HG03103 (cell line): Measurements from ENCODE around the gene GALNT5.
"Not testable (repeated sequence)": the region's sequence is repeated elsewhere in the genome, so short reads cannot be mapped to it uniquely, and the experiment has no call there.

Experiments
- ATAC-seq: cut with Tn5 transposase; IDR thresholded peaks from one replicate; pipeline ENCODE4 v1.9.1; 2021; ENCODE audit warnings: low read depth; ENCODE audit not compliant: unreplicated experiment

Gene GALNT5

DNA sequence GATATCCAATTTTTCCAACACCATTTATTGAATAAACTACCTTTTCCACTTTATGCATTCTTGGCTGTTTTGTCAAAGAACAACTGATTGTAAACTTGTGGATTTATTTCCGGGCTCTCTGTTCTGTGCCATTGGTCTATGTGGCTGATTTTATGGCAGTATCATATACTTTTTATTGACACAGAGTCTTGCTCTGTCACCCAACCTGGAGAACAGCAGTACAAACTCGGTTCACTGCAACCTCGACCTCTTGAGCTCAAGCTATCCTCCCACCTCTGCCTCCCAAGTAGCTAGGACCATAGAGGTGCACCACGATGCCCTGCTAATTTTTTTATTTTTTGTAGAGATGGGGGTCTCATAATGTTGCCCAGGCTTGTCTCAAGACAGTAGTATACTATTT lies 6.7 kb upstream of the GALNT5 start:
- no peak for ATAC-seq

- ATAC-seq, result no peak
These were observed 5.6 kb upstream of the GALNT5 start for GRCh38 chr2:157251932-157252331.

- ATAC-seq, result no peak
These were observed 5.0 kb upstream of the GALNT5 start for GRCh38 chr2:157252529-157252928.

GRCh38 chr2:157254041-157254440 lies 3.5 kb upstream of the GALNT5 start:
- ATAC-seq, result no peak

DNA sequence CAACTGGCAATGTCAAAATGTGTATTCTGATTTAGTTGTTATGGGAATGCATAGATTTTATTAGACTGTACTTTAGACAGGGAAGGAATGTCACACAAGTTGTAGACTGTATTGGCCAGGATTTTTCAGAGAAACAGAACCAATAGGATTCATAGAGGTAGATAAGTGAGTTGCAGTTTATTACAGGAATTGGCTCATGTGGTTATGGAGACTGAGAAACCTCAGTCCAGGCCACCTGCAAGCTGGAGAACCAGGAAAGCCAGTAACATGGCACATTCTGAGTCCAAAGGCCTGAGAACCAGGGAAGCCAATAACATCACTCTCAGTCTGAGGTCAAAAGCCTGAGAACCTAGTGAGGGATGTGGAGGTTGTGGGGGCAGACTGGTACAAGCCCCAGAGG lies 1.8 kb upstream of the GALNT5 start:
- ATAC-seq, result no peak

DNA sequence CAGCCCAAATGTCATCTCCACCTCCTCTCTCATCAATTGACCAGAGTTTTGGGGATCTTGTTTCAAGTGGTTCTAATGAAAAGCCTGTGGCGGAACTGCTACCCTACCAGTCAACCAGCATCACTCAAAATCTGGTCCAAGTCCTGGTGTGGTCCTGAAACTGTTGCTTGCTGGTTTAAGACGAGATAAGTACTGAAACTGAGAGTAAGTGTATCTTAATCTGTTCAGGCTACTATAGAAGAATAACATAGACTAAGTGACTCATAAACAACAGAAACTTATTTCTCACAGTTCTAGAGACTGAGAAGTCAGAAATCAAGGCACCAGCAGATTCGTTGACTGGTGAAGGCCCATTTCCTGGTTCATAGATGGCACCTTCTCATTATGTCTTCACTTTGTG lies 879 bp upstream of the GALNT5 start:
- peak; percentile 98 for ATAC-seq

DNA sequence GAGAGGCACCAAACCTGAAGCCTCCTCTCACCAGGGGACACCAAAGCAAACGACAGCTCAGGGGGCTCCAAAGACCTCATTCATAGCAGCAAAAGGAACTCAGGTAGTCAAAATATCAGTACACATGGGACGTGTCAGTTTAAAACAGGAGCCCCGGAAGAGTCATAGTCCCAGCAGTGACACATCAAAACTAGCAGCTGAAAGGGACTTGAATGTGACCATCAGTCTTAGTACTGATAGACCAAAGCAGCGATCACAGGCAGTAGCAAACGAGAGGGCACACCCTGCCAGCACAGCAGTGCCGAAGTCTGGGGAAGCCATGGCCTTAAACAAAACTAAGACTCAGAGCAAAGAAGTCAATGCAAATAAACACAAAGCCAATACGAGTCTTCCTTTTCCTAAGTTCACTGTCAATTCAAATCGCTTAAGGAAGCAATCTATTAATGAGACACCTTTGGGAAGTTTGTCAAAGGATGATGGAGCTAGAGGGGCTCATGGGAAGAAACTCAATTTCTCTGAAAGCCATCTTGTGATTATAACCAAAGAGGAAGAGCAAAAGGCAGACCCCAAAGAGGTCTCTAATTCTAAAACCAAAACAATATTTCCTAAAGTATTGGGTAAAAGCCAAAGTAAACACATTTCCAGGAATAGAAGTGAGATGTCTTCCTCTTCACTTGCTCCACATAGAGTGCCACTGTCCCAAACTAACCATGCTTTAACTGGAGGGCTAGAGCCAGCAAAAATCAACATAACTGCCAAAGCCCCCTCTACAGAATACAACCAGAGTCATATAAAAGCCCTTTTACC lies 1.2 kb downstream of the GALNT5 start:
- ATAC-seq, result no peak

DNA sequence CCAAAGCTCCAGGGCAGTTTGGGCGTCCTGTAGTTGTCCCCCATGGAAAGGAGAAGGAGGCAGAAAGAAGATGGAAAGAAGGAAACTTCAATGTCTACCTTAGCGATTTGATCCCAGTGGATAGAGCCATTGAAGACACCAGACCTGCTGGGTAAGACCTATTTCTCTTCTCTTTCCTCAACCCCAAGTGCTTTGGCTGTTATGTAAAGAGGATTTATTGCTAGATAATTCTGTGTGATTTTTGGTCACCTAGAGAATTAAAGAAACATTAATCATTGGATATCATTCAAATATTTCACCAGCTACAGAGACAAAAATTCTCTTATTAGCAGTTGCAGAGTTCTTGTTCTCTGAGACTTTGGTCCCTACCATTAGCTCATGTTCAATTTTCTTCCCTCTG lies 1.9 kb downstream of the GALNT5 start:
- no peak for ATAC-seq

GRCh38 chr2:157259960-157260359 lies 2.5 kb downstream of the GALNT5 start:
- no peak for ATAC-seq

DNA sequence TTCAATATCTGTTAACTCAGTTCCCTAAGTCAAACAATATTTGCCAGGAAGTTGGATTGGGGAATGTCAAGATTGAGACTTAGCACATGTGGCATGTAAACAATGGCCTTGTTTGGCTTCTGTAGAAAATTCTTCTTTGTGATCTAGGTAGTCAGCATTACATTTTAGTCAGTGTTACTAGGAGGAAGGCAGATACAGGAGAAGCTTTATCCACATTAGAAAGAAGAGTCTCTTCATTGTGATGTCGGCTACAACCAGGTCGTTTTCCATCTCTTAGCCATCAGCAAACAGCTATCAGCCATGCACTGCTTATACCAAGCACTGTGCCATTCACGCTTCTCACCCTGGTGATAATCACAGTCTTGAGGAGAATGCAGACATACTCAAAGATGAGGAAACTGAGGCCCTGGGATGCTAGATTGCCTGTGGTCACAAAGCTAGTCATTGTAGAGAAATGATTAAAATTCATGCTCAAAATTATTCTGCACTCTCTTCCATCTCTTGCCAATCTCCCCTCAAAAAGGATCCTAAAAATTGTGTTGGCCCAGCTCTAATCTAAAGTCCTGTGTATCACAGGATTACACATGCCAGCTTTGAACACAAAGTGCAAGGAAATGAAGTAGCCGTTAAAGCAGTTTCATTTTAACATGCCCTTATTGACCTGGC lies 3.2 kb downstream of the GALNT5 start:
- no peak for ATAC-seq

DNA sequence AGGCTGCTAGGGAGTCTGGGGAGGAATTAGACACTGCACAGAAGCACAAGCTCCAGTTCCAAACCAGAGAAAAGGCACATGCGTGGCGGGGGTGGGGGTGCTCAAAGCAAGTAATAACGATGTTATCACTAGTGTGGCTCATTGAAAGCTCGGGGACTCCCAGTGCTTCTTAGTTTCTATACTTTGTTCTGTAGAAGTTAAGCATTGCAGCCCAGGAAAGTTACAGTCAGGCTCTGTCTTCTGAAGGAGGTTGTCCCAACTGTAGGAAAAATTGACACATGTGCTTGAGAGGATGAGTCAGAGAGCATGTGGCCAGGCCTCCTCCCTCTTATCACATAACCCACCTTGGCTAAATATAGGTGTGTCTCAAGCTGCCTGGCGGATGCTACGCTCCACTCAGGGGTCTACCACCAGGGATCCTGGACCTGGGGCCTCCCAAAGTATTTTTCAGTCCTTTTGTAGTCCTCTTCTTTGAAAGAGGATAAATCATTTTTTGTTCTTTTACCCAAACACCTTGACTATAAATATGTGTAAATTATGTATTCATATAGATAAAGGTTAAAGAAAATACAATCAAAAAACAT lies 3.8 kb downstream of the GALNT5 start:
- ATAC-seq, result no peak

DNA sequence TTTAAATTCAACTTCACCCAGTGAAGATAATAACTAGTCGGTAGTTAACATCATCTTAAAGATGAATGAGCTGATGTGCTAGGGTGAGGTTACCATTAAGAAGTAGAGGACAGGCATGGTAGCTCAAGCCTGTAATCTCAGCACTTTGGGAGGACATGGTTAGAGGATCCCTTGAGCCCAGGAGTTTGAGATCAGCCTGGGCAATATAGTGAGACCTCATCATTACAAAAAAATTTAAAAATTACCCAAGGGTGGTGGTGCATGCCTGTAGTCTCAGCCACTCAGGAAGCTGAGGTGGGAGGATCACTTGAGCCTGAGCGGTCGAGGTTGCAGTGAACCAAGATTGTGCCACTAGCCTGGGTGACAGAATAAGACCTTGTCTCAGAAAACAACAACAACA lies 4.7 kb downstream of the GALNT5 start:
- no peak for ATAC-seq

GRCh38 chr2:157264099-157264498 lies 6.6 kb downstream of the GALNT5 start:
- ATAC-seq, result no peak

DNA sequence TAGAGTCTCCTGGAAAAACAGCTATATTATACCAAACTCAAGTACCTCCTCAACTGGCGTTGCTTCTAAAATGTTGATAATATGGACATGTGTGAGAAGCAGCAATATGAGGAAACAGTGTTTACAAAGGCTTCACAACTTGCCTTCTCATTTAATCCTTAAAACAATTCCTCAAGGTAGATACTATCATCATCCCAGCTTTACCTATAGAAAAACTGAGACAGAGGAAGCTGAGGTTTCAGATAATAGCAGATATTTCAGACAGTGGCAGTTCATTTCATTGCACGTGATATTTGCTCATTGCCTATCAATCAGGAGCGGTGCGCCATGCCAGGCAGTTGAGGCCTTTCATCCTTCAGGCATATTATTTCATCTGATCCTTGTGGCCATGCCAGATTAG lies 8.3 kb downstream of the GALNT5 start:
- ATAC-seq, result no peak

GRCh38 chr2:157267476-157267875 lies 10.0 kb downstream of the GALNT5 start:
- ATAC-seq, result no peak

DNA sequence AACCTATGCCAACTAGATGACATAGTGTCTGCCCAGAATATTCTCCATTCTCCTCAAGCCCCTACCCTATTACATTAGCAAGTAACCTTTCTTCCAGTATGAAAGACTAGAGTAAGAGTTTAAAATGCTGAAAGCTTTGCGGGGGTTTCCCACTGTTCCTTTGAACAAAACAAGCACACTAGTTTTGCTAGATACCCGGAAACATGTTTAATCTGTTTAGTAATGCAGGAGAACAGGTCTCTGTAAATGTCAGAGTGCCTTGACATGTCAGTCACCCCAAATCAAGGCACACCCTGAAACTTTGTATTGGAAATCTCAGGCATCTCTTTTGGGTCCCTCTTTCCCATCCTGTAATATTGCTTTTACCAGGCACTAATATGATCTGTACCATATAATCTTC lies 11.6 kb downstream of the GALNT5 start:
- ATAC-seq, result no peak

DNA sequence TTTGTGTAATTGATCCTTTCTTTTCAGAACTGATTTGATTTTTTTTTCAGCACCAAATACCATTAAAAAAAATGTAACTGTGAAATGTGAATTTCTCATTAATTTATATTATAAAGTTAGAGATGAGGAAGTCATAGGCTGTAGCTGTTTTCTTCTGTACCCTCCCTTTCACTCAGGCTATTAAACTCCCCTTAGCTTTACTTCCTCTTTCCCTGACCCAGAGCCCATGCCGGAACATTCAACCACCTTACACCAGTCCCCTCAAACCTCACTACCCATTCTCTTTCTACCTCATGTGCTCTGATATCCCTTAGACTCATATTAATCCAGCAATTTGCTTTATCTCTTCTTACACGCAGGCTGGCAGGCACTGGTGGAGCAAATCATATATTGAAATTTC lies 12.4 kb downstream of the GALNT5 start:
- peak; percentile 74 for ATAC-seq

DNA sequence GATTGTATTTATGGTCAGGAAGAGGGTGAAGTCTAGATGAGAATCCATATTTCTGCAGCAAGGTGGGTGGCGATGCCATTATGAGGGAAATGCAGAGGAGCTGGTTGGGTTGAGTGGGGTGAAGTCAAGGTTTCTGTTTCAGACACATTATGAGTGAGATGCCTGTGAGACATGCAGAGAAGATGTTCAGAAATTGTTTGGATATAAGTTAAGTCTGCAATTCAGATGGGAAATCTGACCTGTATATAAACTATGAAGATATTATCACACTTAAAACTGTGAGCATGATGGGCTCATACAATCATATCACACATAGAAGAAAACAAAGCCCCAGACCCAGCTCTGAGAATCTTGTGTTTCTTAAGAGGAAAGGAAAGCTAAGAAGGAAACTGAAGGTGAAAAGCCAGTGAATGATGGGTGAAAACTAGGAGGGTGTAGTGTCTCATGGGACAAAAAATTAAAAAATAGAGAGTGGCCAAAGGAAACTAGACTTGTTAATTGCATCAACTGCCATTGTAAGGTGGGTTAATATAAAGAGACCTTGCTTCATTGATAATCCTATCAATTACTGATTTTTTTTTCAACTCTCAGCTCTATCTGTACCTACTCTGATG lies 14.2 kb downstream of the GALNT5 start:
- ATAC-seq, result no peak

DNA sequence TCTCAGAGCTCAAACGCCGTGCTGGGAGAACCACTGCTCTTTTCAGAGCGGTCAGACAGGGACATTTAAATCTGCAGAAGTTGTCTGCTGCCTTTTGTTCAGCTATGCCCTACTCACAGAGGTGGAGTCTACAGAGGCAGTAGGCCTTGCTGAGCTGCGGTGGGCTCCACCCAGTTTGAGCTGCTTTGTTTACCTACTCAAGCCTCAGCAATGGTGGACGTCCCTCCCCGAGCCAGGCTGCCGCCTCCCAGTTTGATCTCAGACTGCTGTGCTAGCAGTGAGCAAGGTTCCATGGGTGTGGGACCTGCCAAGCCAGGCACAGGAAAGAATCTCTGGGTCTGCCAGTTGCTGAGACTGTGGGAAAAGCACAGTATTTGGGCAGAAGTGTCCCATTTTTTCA lies 21.8 kb downstream of the GALNT5 start:
- ATAC-seq, result not testable (repeated sequence)

- no peak for ATAC-seq
These were observed 23.8 kb downstream of the GALNT5 start for GRCh38 chr2:157281316-157281715.

DNA sequence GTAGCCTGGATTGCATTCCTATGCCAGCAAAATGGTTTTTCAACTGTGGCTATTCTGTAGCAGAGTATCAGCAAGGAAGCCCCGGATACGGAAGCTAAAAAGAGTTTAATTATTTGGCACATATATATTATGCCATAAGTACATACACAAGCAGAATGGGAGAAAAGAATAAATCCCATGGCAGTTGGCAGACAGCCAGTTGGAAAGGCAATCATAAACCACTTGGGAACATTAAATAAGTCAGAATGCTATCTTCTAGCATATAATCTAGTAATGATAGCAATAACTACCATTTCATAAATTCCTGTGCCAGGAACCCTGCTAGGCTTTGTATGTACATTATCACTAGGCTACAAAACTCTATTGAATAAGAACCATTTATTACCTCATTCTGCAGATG lies 26.0 kb downstream of the GALNT5 start:
- ATAC-seq, result no peak
